K562 (cell line): ENCODE measurements around the gene ATF7IP. TPM values are rescaled to one million over a fixed set of nuclear protein-coding genes. Genes with fewer than 3 reads are reported as not detected.
A peak's percentile ranks its signal among the peaks of the same experiment; 100 is the strongest.

Experiments used
- ATAC-seq: fragments of 200-7000 bp; cut with Tn5 transposase; 3 replicates; pipeline ENCODE4 v1.9.1; 2020; ENCODE audit warnings: moderate library complexity
- BruUV-seq: library from RNA; stranded (reverse); fragments of 400-500 nt; replicated peaks from 2 replicates; lab custom pipeline; 2021; lab: Mats Ljungman, UMichigan
- CTCF ChIA-PET: fragments of 300-600 bp; formaldehyde crosslinking; extraction: SDS; loops from one replicate; lab custom pipeline; 2021; ENCODE audit warnings: low intra/inter-chr PET ratio; lab: Yijun Ruan, JAX
- POLR2A ChIA-PET: fragments of 300-600, 350-650 bp; sonication (Branson Sonifier 250); formaldehyde crosslinking; extraction: SDS; loops from one replicate; lab custom pipeline; 2021; ENCODE audit warnings: antibody characterized with exemption, inconsistent platforms; lab: Yijun Ruan, JAX
- DNase-seq, 4 experiments: peaks; one replicate each; pipeline versions ENCODE4 v3.0.0 to v3.0.0-alpha.2; 2011 to 2018; ENCODE audit warnings: low spot score in 3 of 4, mixed read lengths in 3 of 4; ENCODE audit errors: extremely low read depth in 1 of 4
- FAIRE-seq: peaks from 2 replicates; lab custom pipeline; 2011; peaks lifted over from hg19 to GRCh38; lab: Jason Lieb, UNC
- H2AFZ ChIP-seq: 2 replicates; pipeline ENCODE4 v1.6.0; 2011; ENCODE audit warnings: low read depth, low read length, control low read depth, inconsistent platforms
- H3K27ac ChIP-seq: fragments of 200-600 bp; 3 replicates; pipeline ENCODE4 v1.8.0; 2011; ENCODE audit warnings: low read depth, mild to moderate bottlenecking, control low read depth, inconsistent platforms, low read length, moderate library complexity, mixed read lengths; ENCODE audit errors: extremely low read depth
- H3K27me3 ChIP-seq, 2 experiments: fragments of 300-600 bp in 1 of 2; 2 replicates in 1 of 2; 3 replicates in 1 of 2; pipeline versions ENCODE4 v1.6.0 to v1.8.0; 2011; ENCODE audit warnings: inconsistent platforms in 2 of 2, low read length in 2 of 2, mild to moderate bottlenecking in 1 of 2, mixed read lengths in 1 of 2, moderate library complexity in 1 of 2; ENCODE audit not compliant: control insufficient read depth in 2 of 2, insufficient read depth in 2 of 2
- H3K36me3 ChIP-seq: fragments of 300-600 bp; 3 replicates; pipeline ENCODE4 v1.8.0; 2011; ENCODE audit warnings: mild to moderate bottlenecking, low read length, inconsistent platforms; ENCODE audit not compliant: control insufficient read depth, insufficient read depth
- H3K4me1 ChIP-seq, 2 experiments: fragments of 200-600 bp in 1 of 2; replicated peaks in 1 of 2; 2 replicates in 1 of 2; 3 replicates in 1 of 2; pipeline versions ENCODE4 v1.5.1 to v1.8.0; 2011; ENCODE audit warnings: inconsistent platforms in 2 of 2, low read length in 2 of 2, mild to moderate bottlenecking in 1 of 2, mixed read lengths in 1 of 2, moderate library complexity in 1 of 2; ENCODE audit not compliant: control insufficient read depth in 2 of 2, insufficient read depth in 2 of 2
- H3K4me2 ChIP-seq: 2 replicates; pipeline ENCODE4 v1.6.1; 2011; ENCODE audit warnings: low read length, control low read depth, inconsistent platforms, mixed read lengths; ENCODE audit not compliant: insufficient read depth
- H3K4me3 ChIP-seq: fragments of 200-600 bp; sonication (generic), shearing (Covaris generic); 2 replicates; pipeline ENCODE4 v1.5.1; 2016; ENCODE audit warnings: control low read depth, inconsistent platforms
- H3K79me2 ChIP-seq: fragments of 200-600 bp; 3 replicates; pipeline ENCODE4 v1.8.0; 2011; ENCODE audit warnings: low read length, inconsistent platforms; ENCODE audit not compliant: control insufficient read depth, insufficient read depth
- H3K9ac ChIP-seq, 2 experiments: 2 replicates each; pipeline versions ENCODE4 v1.6.0 to v1.6.1; 2011; ENCODE audit warnings: low read depth in 2 of 2, low read length in 2 of 2, control low read depth in 1 of 2, inconsistent platforms in 1 of 2, mild to moderate bottlenecking in 1 of 2, mixed read lengths in 1 of 2; ENCODE audit not compliant: insufficient read depth in 1 of 2
- H3K9me1 ChIP-seq: one replicate; pipeline ENCODE4 v1.6.0; 2011; ENCODE audit warnings: inconsistent platforms, mild to moderate bottlenecking, low read length, moderate library complexity; ENCODE audit not compliant: control insufficient read depth, insufficient read depth
- H3K9me3 ChIP-seq: replicated peaks from 2 replicates; pipeline ENCODE4 v1.5.1; 2011; ENCODE audit warnings: low read depth, low read length, inconsistent platforms; ENCODE audit not compliant: control insufficient read depth, insufficient read depth
- H4K20me1 ChIP-seq: replicated peaks from 2 replicates; pipeline ENCODE4 v1.6.1; 2011; ENCODE audit warnings: low read length, inconsistent platforms, mixed read lengths; ENCODE audit not compliant: control insufficient read depth, insufficient read depth
- ESRRB ChIP-seq: fragments of 250-450 bp; sonication (Bioruptor Pico); IDR thresholded peaks from 2 replicates; pipeline ENCODE4 v1.5.0; 2020; ENCODE audit warnings: mild to moderate bottlenecking, moderate library complexity, borderline replicate concordance
- ETV5 ChIP-seq: sonication (generic); formaldehyde crosslinking; IDR thresholded peaks from 2 replicates; pipeline ENCODE4 v1.4.0; 2020; ENCODE audit warnings: low read depth, mild to moderate bottlenecking, missing genetic modification reagents
- HCFC1 ChIP-seq: IDR thresholded peaks from 2 replicates; pipeline ENCODE4 v1.6.1; 2012; ENCODE audit warnings: low read depth, low read length, improper control_type of control experiment
- HDAC2 ChIP-seq: fragments of 450-650 bp; IDR thresholded peaks from 2 replicates; pipeline ENCODE4 v1.6.1; 2016; ENCODE audit warnings: mild to moderate bottlenecking
- KAT8 ChIP-seq: fragments of 450-650 bp; IDR thresholded peaks from 2 replicates; pipeline ENCODE4 v1.6.1; 2016; ENCODE audit warnings: low read depth, mild to moderate bottlenecking
- NCOA4 ChIP-seq: fragments of 450-650 bp; IDR thresholded peaks from 2 replicates; pipeline ENCODE4 v1.6.1; 2018; ENCODE audit warnings: mild to moderate bottlenecking; ENCODE audit not compliant: partially characterized antibody
- SMARCE1 ChIP-seq: fragments of 450-650 bp; IDR thresholded peaks from 2 replicates; pipeline ENCODE4 v1.7.1; 2016; ENCODE audit warnings: mild to moderate bottlenecking
- U2AF2 ChIP-seq: fragments of 200-400 bp; formaldehyde crosslinking; optimal IDR thresholded peaks from 2 replicates; pipeline ENCODE3; 2017; ENCODE audit warnings: low read depth, mild to moderate bottlenecking, low read length
- ZNF280B ChIP-seq: fragments of 250-450 bp; sonication (Bioruptor Pico); IDR thresholded peaks from 2 replicates; pipeline ENCODE4 v1.5.1; 2021; ENCODE audit warnings: mild to moderate bottlenecking
- WGBS: fragments of 100-300 bp; shearing (Covaris generic); methylation state at CpG from one replicate; pipeline ENCODE4 v1.1.6; 2016; ENCODE audit warnings: low coverage, mixed read lengths; ENCODE audit not compliant: insufficient coverage; ENCODE audit errors: missing lambda C conversion rate; 5-methylcytosine and 5-hydroxymethylcytosine counted together
- in situ Hi-C: fragments of 300-500 bp; cut with MboI; formaldehyde crosslinking; loops from 4 replicates; pipeline ENCODE4 v1.15.0; 2018; ENCODE audit warnings: inconsistent platforms, mixed read lengths
- intact Hi-C: fragments of 100-400 bp; cut with micrococcal nuclease; formaldehyde crosslinking; loops from 2 replicates; pipeline ENCODE4 v1.14.2; 2022
- polyA plus RNA-seq, 8 experiments: library from polyadenylated mRNA; depleted of rRNA in 4 of 8; stranded (reverse) in 5 of 8; unstranded in 3 of 8; fragments of >200 nt; fragmentation: Nextera tagmentation in 2 of 8; fragmentation: Illumina TruSeq in 1 of 8; extraction: Ambion mirVana in 2 of 8; extraction: Trizol in 1 of 8; gene quantifications; 2 replicates each; pipeline versions ENCODE4 v1.2.1 to v1.2.3, GENCODE V29; 2011 to 2014; ENCODE audit warnings: inconsistent platforms in 1 of 8, missing spikeins in 1 of 8
- total RNA-seq, 7 experiments: library from RNA; depleted of rRNA in 6 of 7; stranded (reverse); fragments of >200 nt in 6 of 7; fragmentation: Illumina TruSeq in 2 of 7; extraction: Trizol in 2 of 7; gene quantifications; 2 replicates each; pipeline versions ENCODE4 v1.2.1 to v1.2.3, GENCODE V29; 2011 to 2021; ENCODE audit warnings: low replicate concordance in 1 of 7

Gene ATF7IP
- total and polyA plus RNA-seq, 9 of the 15 experiments (the other 6 are each of a cell fraction or from before 2014, with no cell fraction given) = 2.8 to 27.1 (median 11.0) TPM

DNA sequence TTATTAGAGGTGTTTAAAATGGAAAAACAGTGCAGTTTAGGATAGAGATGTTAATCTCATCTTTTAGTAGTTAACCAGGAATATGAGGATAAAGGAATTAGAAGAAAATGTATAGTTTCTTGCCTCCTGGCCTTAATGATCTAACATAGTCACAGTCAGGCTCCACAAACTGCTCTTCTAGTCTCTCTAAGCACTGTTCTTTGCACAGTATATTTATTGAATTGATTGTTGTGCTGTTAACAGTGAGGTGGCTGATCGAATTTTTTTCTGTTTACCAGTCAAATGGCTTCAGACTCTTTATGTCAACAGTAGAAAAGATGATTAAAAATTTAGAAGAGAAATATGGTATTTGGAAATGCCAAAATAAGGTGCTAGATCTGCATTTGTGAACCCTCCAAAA, 37.8 kb downstream of the ATF7IP start:
- no peaks in the 10 kb centered on the region for H3K36me3 ChIP-seq
- CTCF ChIA-PET = no interaction called here
- H3K4me1 ChIP-seq = peaks cover 0 to 3% of the 10 kb centered on the region in 2 experiments; a peak in 2 of 5 replicates
- H3K4me3 ChIP-seq = no peak overlapping the region
- no peaks in the 10 kb centered on the region for H4K20me1 ChIP-seq
- TF ChIP-seq ESRRB (no peak), NCOA4 (no peak), ETV5 (CRISPR knock-in tag) (no peak), HCFC1 (no peak), ZNF280B (no peak), KAT8 (no peak), U2AF2 (no peak), SMARCE1 (no peak), HDAC2 (no peak)
- WGBS = 17% methylated on average over 1 of the region's 1 CpG
- POLR2A ChIA-PET = interaction anchor here (1.1 kb wide), 1 partner anchor 146 kb away, joined by 3 read pairs; no protein-coding TSS in a partner anchor
- no peak for FAIRE-seq
- H3K27me3 ChIP-seq = no peaks in the 10 kb centered on the region
- no TSS peak for BruUV-seq
- 0 out of 3 replicates have a peak, but pooled peaks have one; percentile 44 for ATAC-seq
- peaks cover 100% of the 10 kb centered on the region for H3K79me2 ChIP-seq
- H3K4me2 ChIP-seq = no peak overlapping the region
- no peak overlapping the region for H3K9ac ChIP-seq
- no peaks in the 10 kb centered on the region for H3K9me1 ChIP-seq
- DNase-seq = no peak
- intact Hi-C loops (no loop called here), in situ Hi-C loops (no loop called here)
- peak overlapping the region; percentile 26; the same call in 1 of the 3 replicates for H3K27ac ChIP-seq
- H3K9me3 ChIP-seq = peaks cover 3% of the 10 kb centered on the region; the same call in 1 of the 2 replicates
- no peak overlapping the region for H2AFZ ChIP-seq
